Activated naive CD4-positive, alpha-beta T cell treated with anti-CD3 and anti-CD28 coated beads, Interleukin-2, amount 10 ng/mL, durations not matched to agents 7 days and 5 days (primary cell): ENCODE results near the gene UBE2I.

Source experiments
- CTCF ChIA-PET: fragments of 350-600 bp; sonication (Branson Sonifier 250); formaldehyde crosslinking; loops from one replicate; lab custom pipeline; 2021; ENCODE audit warnings: antibody characterized with exemption; lab: Charles Lee
- DNase-seq: peaks from one replicate; pipeline ENCODE4 v3.0.0-alpha.2; 2020
- H3K27ac Mint-ChIP-seq: one replicate; pipeline ENCODE4 v1.8.0; 2021; ENCODE audit warnings: mild to moderate bottlenecking, moderate library complexity, mixed read lengths
- H3K27me3 Mint-ChIP-seq: one replicate; pipeline ENCODE4 v1.8.0; 2021; ENCODE audit warnings: mild to moderate bottlenecking, mixed read lengths
- H3K36me3 Mint-ChIP-seq: one replicate; pipeline ENCODE4 v1.8.0; 2021; ENCODE audit warnings: mixed read lengths
- H3K4me1 Mint-ChIP-seq: one replicate; pipeline ENCODE4 v1.8.0; 2021; ENCODE audit warnings: mixed read lengths
- H3K4me3 Mint-ChIP-seq: one replicate; pipeline ENCODE4 v1.8.0; 2021; ENCODE audit warnings: mild to moderate bottlenecking, moderate library complexity, mixed read lengths
- H3K9me3 Mint-ChIP-seq: one replicate; pipeline ENCODE4 v1.8.0; 2021; ENCODE audit warnings: mixed read lengths

UBE2I gene

DNA sequence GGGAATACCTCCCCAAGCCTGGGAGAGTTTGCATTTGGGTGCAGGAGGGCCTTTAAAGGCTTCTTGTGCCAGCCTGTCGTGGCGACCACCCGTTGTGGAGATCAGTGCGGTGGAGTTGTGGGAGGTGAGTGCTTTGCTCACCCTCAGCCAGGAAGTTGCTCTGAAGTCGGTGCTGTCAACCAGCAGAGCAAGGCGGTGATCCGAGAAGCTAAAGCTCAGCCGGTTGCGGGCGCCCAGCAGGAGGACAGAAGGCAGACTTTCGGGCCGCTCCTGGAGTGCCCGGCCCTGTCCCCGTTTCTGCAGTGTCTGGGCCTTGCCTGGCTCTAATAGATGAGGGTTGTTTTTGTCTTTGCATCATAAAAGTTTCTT is 1.4 kb downstream of the UBE2I start:
- Mint-ChIP-seq H3K9me3 (no peaks in the 10 kb centered on the region), H3K4me3 (peak overlapping the region; percentile 97), H3K36me3 (peaks cover 28% of the 10 kb centered on the region), H3K4me1 (peaks cover 47% of the 10 kb centered on the region), H3K27ac (peak overlapping the region; percentile 93), H3K27me3 (no peaks in the 10 kb centered on the region)
- DNase-seq: peak; percentile 69
- CTCF ChIA-PET: no interaction called here

DNA sequence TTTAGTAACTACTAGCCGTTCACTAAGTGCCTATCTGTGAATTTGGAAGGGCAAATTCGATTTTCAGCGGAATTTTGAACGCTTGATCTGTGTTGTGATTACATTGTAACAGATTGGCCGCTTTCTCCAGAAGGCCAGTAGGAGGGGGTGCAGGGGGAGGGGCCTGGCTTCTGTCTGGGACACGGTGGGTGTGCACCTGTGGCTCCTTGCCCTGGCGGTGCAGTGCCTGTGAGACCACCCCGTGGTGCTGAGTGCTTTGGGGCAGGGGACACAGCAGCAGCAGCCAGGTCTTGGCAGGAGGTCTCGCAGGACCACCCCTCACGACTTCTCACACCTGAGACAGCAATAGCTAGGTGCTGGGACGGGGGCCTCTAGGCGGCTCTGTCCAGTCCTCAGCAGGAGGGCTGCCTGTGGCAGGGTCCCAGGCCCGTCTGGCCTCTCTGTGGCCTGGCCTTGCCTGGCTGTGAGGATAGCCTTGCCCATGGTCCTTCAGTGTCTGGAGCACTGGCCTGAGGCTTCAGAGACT is 1.8 kb downstream of the UBE2I start:
- Mint-ChIP-seq H3K4me1 (peaks cover 42% of the 10 kb centered on the region), H3K27ac (peak overlapping the region; percentile 93), H3K4me3 (peak overlapping the region; percentile 97), H3K36me3 (peaks cover 32% of the 10 kb centered on the region), H3K27me3 (no peaks in the 10 kb centered on the region), H3K9me3 (no peaks in the 10 kb centered on the region)
- no peak for DNase-seq
- CTCF ChIA-PET: no interaction called here

- H3K4me1 Mint-ChIP-seq: peaks cover 39% of the 10 kb centered on the region
- H3K27ac Mint-ChIP-seq: no peak overlapping the region
- CTCF ChIA-PET: interaction anchor here (0.8 kb wide), 1 partner anchor 11 kb away, joined by 3 read pairs; no protein-coding TSS in a partner anchor
- peaks cover 34% of the 10 kb centered on the region for H3K36me3 Mint-ChIP-seq
- H3K27me3 Mint-ChIP-seq: no peaks in the 10 kb centered on the region
- no peak for DNase-seq
- peak overlapping the region; percentile 97 for H3K4me3 Mint-ChIP-seq
- H3K9me3 Mint-ChIP-seq: no peaks in the 10 kb centered on the region
Measured at GRCh38 chr16:1311738-1312466, 2.5 kb downstream of the UBE2I start.

- CTCF ChIA-PET: interaction anchor here (0.8 kb wide), 1 partner anchor 11 kb away, joined by 3 read pairs; no protein-coding TSS in a partner anchor
- Mint-ChIP-seq H3K9me3 (no peaks in the 10 kb centered on the region), H3K36me3 (peaks cover 37% of the 10 kb centered on the region), H3K27ac (no peak overlapping the region), H3K4me1 (peaks cover 39% of the 10 kb centered on the region), H3K27me3 (no peaks in the 10 kb centered on the region), H3K4me3 (peak overlapping the region; percentile 26)
- DNase-seq: no peak
Measured at GRCh38 chr16:1312467-1312816, 3.0 kb downstream of the UBE2I start.

GRCh38 chr16:1312903-1313302 is 3.5 kb downstream of the UBE2I start:
- H3K36me3 Mint-ChIP-seq: peaks cover 42% of the 10 kb centered on the region
- no peaks in the 10 kb centered on the region for H3K27me3 Mint-ChIP-seq
- DNase-seq: no peak
- peaks cover 36% of the 10 kb centered on the region for H3K4me1 Mint-ChIP-seq
- CTCF ChIA-PET: interaction anchor here (0.8 kb wide), 1 partner anchor 12 kb away, joined by 3 read pairs; no protein-coding TSS in a partner anchor
- H3K4me3 Mint-ChIP-seq: peak overlapping the region; percentile 9
- no peaks in the 10 kb centered on the region for H3K9me3 Mint-ChIP-seq
- no peak overlapping the region for H3K27ac Mint-ChIP-seq

- Mint-ChIP-seq H3K9me3 (no peaks in the 10 kb centered on the region), H3K27ac (no peak overlapping the region), H3K4me3 (no peak overlapping the region), H3K4me1 (peaks cover 30% of the 10 kb centered on the region), H3K27me3 (no peaks in the 10 kb centered on the region), H3K36me3 (peaks cover 48% of the 10 kb centered on the region)
- CTCF ChIA-PET: no interaction called here
- DNase-seq: no peak
Measured at GRCh38 chr16:1313721-1314369, 4.4 kb downstream of the UBE2I start.

DNA sequence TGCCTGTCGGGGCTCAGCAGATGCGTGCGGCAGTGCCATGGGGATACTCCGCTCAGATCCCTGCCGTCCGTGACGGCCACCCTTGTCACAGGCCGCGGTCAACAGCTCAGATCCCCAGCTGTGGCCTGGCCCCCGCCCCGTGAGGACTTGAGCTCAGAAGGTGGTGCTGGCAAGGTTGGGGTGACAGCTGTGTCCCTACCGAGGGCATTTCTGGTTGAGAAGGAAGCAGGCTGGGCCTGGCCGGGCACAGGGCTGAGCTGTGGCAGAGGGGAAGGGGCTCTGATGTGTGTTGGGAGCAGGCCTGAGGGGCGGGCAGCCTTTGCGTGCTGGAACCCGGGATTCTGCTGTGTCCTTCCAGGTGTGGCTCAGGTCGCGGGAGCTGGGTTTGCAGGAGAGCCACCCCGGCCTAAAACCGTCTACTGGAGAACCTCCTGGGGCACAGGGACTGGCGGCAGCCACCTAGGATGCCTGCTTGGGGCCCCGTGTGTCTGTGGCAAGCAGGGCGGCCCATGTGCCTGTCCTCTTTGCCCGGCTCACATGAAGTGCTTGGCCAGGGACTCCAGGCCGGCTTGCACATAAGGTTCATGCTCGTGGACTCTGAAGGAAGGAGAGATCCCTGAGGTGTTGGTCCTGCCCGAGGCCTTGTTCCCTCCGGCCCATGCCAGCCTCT is 5.1 kb downstream of the UBE2I start:
- Mint-ChIP-seq H3K4me1 (peaks cover 30% of the 10 kb centered on the region), H3K4me3 (no peak overlapping the region), H3K27ac (no peak overlapping the region), H3K36me3 (peaks cover 53% of the 10 kb centered on the region), H3K9me3 (no peaks in the 10 kb centered on the region), H3K27me3 (no peaks in the 10 kb centered on the region)
- CTCF ChIA-PET: interaction anchor here (0.8 kb wide), 1 partner anchor 14 kb away, joined by 3 read pairs; no protein-coding TSS in a partner anchor
- DNase-seq: no peak

GRCh38 chr16:1315081-1316032 is 5.9 kb downstream of the UBE2I start:
- peaks cover 57% of the 10 kb centered on the region for H3K36me3 Mint-ChIP-seq
- CTCF ChIA-PET: interaction anchor here (0.8 kb wide), 1 partner anchor 14 kb away, joined by 3 read pairs; no protein-coding TSS in a partner anchor
- no peaks in the 10 kb centered on the region for H3K27me3 Mint-ChIP-seq
- no peak overlapping the region for H3K4me3 Mint-ChIP-seq
- H3K9me3 Mint-ChIP-seq: no peaks in the 10 kb centered on the region
- no peak overlapping the region for H3K27ac Mint-ChIP-seq
- peaks cover 27% of the 10 kb centered on the region for H3K4me1 Mint-ChIP-seq
- DNase-seq: no peak

DNA sequence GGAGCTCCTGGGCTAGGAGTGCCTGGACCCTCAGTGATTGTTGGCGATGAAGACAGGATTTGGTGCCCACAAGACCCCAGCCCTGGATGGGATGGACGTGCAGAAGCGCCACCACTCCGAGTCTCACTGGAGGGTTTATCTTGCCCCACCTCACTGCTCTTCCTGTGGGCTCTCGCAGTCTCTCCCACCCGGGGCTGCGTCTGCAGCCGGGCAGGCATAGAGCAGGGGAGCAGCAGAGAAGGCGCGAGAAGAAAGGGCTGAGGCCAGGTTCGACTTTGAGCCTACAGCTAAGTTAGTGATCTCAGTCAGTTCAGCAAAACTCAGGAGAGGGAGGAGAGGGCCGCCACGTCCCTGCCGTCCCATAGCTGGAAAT is 6.6 kb downstream of the UBE2I start:
- Mint-ChIP-seq H3K36me3 (peaks cover 53% of the 10 kb centered on the region), H3K27ac (peak overlapping the region; percentile 52), H3K9me3 (no peaks in the 10 kb centered on the region), H3K4me1 (peaks cover 21% of the 10 kb centered on the region), H3K27me3 (no peaks in the 10 kb centered on the region), H3K4me3 (no peak overlapping the region)
- CTCF ChIA-PET: no interaction called here
- DNase-seq: no peak

GRCh38 chr16:1317479-1318267 is 8.2 kb downstream of the UBE2I start:
- no peak overlapping the region for H3K4me3 Mint-ChIP-seq
- H3K9me3 Mint-ChIP-seq: no peaks in the 10 kb centered on the region
- no peaks in the 10 kb centered on the region for H3K27me3 Mint-ChIP-seq
- DNase-seq: no peak
- no peak overlapping the region for H3K27ac Mint-ChIP-seq
- CTCF ChIA-PET: no interaction called here
- peaks cover 9% of the 10 kb centered on the region for H3K4me1 Mint-ChIP-seq
- peaks cover 52% of the 10 kb centered on the region for H3K36me3 Mint-ChIP-seq

- peaks cover 4% of the 10 kb centered on the region for H3K4me1 Mint-ChIP-seq
- DNase-seq: peak; percentile 8
- no peaks in the 10 kb centered on the region for H3K9me3 Mint-ChIP-seq
- H3K36me3 Mint-ChIP-seq: peaks cover 47% of the 10 kb centered on the region
- H3K4me3 Mint-ChIP-seq: no peak overlapping the region
- no peaks in the 10 kb centered on the region for H3K27me3 Mint-ChIP-seq
- CTCF ChIA-PET: no interaction called here
- H3K27ac Mint-ChIP-seq: no peak overlapping the region
Measured at GRCh38 chr16:1318268-1318545, 8.8 kb downstream of the UBE2I start.

GRCh38 chr16:1319041-1319440 is 9.6 kb downstream of the UBE2I start:
- H3K4me1 Mint-ChIP-seq: peaks cover 3% of the 10 kb centered on the region
- peaks cover 50% of the 10 kb centered on the region for H3K36me3 Mint-ChIP-seq
- H3K27ac Mint-ChIP-seq: no peak overlapping the region
- CTCF ChIA-PET: no interaction called here
- no peak overlapping the region for H3K4me3 Mint-ChIP-seq
- no peak for DNase-seq
- H3K27me3 Mint-ChIP-seq: no peaks in the 10 kb centered on the region
- H3K9me3 Mint-ChIP-seq: no peaks in the 10 kb centered on the region

- Mint-ChIP-seq H3K4me1 (no peaks in the 10 kb centered on the region), H3K4me3 (no peak overlapping the region), H3K36me3 (peaks cover 50% of the 10 kb centered on the region), H3K27me3 (no peaks in the 10 kb centered on the region), H3K27ac (no peak overlapping the region), H3K9me3 (no peaks in the 10 kb centered on the region)
- no peak for DNase-seq
- CTCF ChIA-PET: no interaction called here
Measured at GRCh38 chr16:1320097-1320496, 10.7 kb downstream of the UBE2I start.
